ENCODE results near the gene ZNF280D. TPM values are rescaled to one million over a fixed set of nuclear protein-coding genes. Genes with fewer than 3 reads are reported as not detected.

Gene ZNF280D
- polyA plus RNA-seq, 1 donor from 2014 or later = 35.4 TPM

GRCh38 chr15:56586206-56586605 lies 147.1 kb downstream of the ZNF280D start:
- no peak for TF ChIP-seq MXI1 (conservative IDR thresholded peaks at IDR 0.05; ENCODE audit: poor library complexity, severe bottlenecking)
- TF ChIP-seq, protein P1, sequence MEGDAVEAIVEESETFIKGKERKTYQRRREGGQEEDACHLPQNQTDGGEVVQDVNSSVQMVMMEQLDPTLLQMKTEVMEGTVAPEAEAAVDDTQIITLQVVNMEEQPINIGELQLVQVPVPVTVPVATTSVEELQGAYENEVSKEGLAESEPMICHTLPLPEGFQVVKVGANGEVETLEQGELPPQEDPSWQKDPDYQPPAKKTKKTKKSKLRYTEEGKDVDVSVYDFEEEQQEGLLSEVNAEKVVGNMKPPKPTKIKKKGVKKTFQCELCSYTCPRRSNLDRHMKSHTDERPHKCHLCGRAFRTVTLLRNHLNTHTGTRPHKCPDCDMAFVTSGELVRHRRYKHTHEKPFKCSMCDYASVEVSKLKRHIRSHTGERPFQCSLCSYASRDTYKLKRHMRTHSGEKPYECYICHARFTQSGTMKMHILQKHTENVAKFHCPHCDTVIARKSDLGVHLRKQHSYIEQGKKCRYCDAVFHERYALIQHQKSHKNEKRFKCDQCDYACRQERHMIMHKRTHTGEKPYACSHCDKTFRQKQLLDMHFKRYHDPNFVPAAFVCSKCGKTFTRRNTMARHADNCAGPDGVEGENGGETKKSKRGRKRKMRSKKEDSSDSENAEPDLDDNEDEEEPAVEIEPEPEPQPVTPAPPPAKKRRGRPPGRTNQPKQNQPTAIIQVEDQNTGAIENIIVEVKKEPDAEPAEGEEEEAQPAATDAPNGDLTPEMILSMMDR (IDR thresholded peaks at IDR 0.05; ENCODE audit: poor library complexity, severe bottlenecking) = no peak
- TF ChIP-seq EP300 (conservative IDR thresholded peaks at IDR 0.05; ENCODE audit: poor library complexity, severe bottlenecking) = no peak
- no peak for TF ChIP-seq EZH2 (IDR thresholded peaks at IDR 0.05; ENCODE audit: borderline replicate concordance, insufficient read depth, low read length, poor library complexity, severe bottlenecking)
- no peak for TF ChIP-seq RAD21 (conservative IDR thresholded peaks at IDR 0.05)
- no peak for TF ChIP-seq SMC3 (conservative IDR thresholded peaks at IDR 0.05; ENCODE audit: poor library complexity)
- no peak for TF ChIP-seq TAF1 (IDR thresholded peaks at IDR 0.05; ENCODE audit: low read depth)
- no peaks in the 10 kb centered on the region for H3K9me2 ChIP-seq (ENCODE audit: insufficient read depth, low read length)

GRCh38 chr15:56582785-56583184 lies 150.5 kb downstream of the ZNF280D start:
- Histone ChIP-seq H3K36me3 (ENCODE audit: insufficient read depth, low read length) (no peaks in the 10 kb centered on the region), H3K4me2 (ENCODE audit: low read length) (no peak overlapping the region), H2AFZ (ENCODE audit: low read depth, low read length) (no peak overlapping the region), H3K27me3 (ENCODE audit: insufficient read depth, low read depth, low read length) (no peaks in the 10 kb centered on the region), H3F3A (ENCODE audit: insufficient read depth, low read length, poor library complexity, severe bottlenecking) (no peaks in the 10 kb centered on the region), H3K27ac (ENCODE audit: low read length) (no peak overlapping the region), H4K20me1 (ENCODE audit: insufficient read depth) (no peaks in the 10 kb centered on the region), H3K9me2 (ENCODE audit: insufficient read depth, low read length) (no peaks in the 10 kb centered on the region), H3K9me3 (ENCODE audit: low read length) (peaks cover 6% of the 10 kb centered on the region), H3K9ac (ENCODE audit: low read length) (no peak overlapping the region), H3K79me2 (replicated peaks; ENCODE audit: insufficient read depth, low read length) (no peaks in the 10 kb centered on the region), H3K4me3 (ENCODE audit: low read length) (no peak overlapping the region)
- TF ChIP-seq REST (IDR thresholded peaks at IDR 0.05; ENCODE audit: borderline replicate concordance) (no peak), EZH2 (IDR thresholded peaks at IDR 0.05; ENCODE audit: borderline replicate concordance, insufficient read depth, low read length, poor library complexity, severe bottlenecking) (no peak), TAF1 (IDR thresholded peaks at IDR 0.05; ENCODE audit: low read depth) (no peak), POLR2AphosphoS5 (IDR thresholded peaks at IDR 0.05) (no peak)
- TF ChIP-seq, protein P1 (IDR thresholded peaks at IDR 0.05; ENCODE audit: poor library complexity, severe bottlenecking) = no peak

More at GRCh38 chr15:56586206-56586605, 147.1 kb downstream of the ZNF280D start:
- no peak overlapping the region for H3K4me2 ChIP-seq (ENCODE audit: low read length)
- no peaks in the 10 kb centered on the region for H4K20me1 ChIP-seq (ENCODE audit: insufficient read depth)
- no peaks in the 10 kb centered on the region for H3K27me3 ChIP-seq (ENCODE audit: insufficient read depth, low read depth, low read length)
- H3F3A ChIP-seq (ENCODE audit: insufficient read depth, low read length, poor library complexity, severe bottlenecking) = no peaks in the 10 kb centered on the region
- no peaks in the 10 kb centered on the region for H3K36me3 ChIP-seq (ENCODE audit: insufficient read depth, low read length)
- no peaks in the 10 kb centered on the region for H3K79me2 ChIP-seq (replicated peaks; ENCODE audit: insufficient read depth, low read length)
- H3K9ac ChIP-seq (ENCODE audit: low read length) = no peak overlapping the region
- no peak overlapping the region for H2AFZ ChIP-seq (ENCODE audit: low read depth, low read length)
- no peak overlapping the region for H3K27ac ChIP-seq (ENCODE audit: low read length)
- no peak overlapping the region for H3K4me3 ChIP-seq (ENCODE audit: low read length)
- H3K9me3 ChIP-seq (ENCODE audit: low read length) = peaks cover 6% of the 10 kb centered on the region

Small RNA genes within 50 kb of the gene (small RNA-seq; reads per million reads assigned to genes)
- gene RF00019 = 0 to 1.2 (median 0) reads per million in 3 experiments

Other genes starting within 250 kb of the ZNF280D start
- 46.1 and 52.7 TPM in 2 replicates for gene TCF12, start 185.1 kb upstream of the ZNF280D start, polyA plus RNA-seq